ENCODE results near the gene IQSEC2. TPM values are rescaled to one million over a fixed set of nuclear protein-coding genes. Genes with fewer than 3 reads are reported as not detected.

IQSEC2 gene
- total and polyA plus RNA-seq, 2 experiments from 2014 or later: 14.3 to 37.0 TPM

GRCh38 chrX:53257166-53257565 lies 24.2 kb downstream of the IQSEC2 start:
- no peak for TF ChIP-seq CTCF (IDR thresholded peaks at IDR 0.05; ENCODE audit: low read depth, low read length)
- no peak for DNase-seq (ENCODE audit: low read depth in 1 of 2, low spot score in 1 of 2)
- Histone ChIP-seq H3K4me3 (no peak overlapping the region), H3K27me3 (no peaks in the 10 kb centered on the region), H3K4me1 (ENCODE audit: low read depth) (no peaks in the 10 kb centered on the region), H3K27ac (no peak overlapping the region), H3K9me3 (ENCODE audit: low read depth) (no peaks in the 10 kb centered on the region), H3K36me3 (no peaks in the 10 kb centered on the region)

GRCh38 chrX:53256446-53257041 lies 24.8 kb downstream of the IQSEC2 start:
- Histone ChIP-seq H3K27me3 (no peaks in the 10 kb centered on the region), H3K36me3 (no peaks in the 10 kb centered on the region), H3K4me1 (ENCODE audit: low read depth) (no peaks in the 10 kb centered on the region)

GRCh38 chrX:53255738-53256191 lies 25.6 kb downstream of the IQSEC2 start:
- no peaks in the 10 kb centered on the region for H3K36me3 ChIP-seq
- no peak for TF ChIP-seq CTCF (IDR thresholded peaks at IDR 0.05; ENCODE audit: low read depth, low read length)
- no peak overlapping the region for H3K27ac ChIP-seq
- no peaks in the 10 kb centered on the region for H3K27me3 ChIP-seq
- no peaks in the 10 kb centered on the region for H3K9me3 ChIP-seq (ENCODE audit: low read depth)
- no peak overlapping the region for H3K4me3 ChIP-seq
- no peak for DNase-seq (ENCODE audit: low read depth in 1 of 2, low spot score in 1 of 2)
- no peaks in the 10 kb centered on the region for H3K4me1 ChIP-seq (ENCODE audit: low read depth)

More at GRCh38 chrX:53256446-53257041, 24.8 kb downstream of the IQSEC2 start:
- no peak for TF ChIP-seq CTCF (IDR thresholded peaks at IDR 0.05; ENCODE audit: low read depth, low read length)
- Histone ChIP-seq H3K4me3 (no peak overlapping the region), H3K27ac (no peak overlapping the region), H3K9me3 (ENCODE audit: low read depth) (no peaks in the 10 kb centered on the region)
- no peak for DNase-seq (ENCODE audit: low read depth in 1 of 2, low spot score in 1 of 2)

- H3K27ac ChIP-seq: no peak overlapping the region
- no peaks in the 10 kb centered on the region for H3K4me1 ChIP-seq (ENCODE audit: low read depth)
- no peaks in the 10 kb centered on the region for H3K27me3 ChIP-seq
- no peaks in the 10 kb centered on the region for H3K9me3 ChIP-seq (ENCODE audit: low read depth)
- H3K4me3 ChIP-seq: no peak overlapping the region
- TF ChIP-seq CTCF (IDR thresholded peaks at IDR 0.05; ENCODE audit: low read depth, low read length): no peak
- DNase-seq (ENCODE audit: low read depth in 1 of 2, low spot score in 1 of 2): no peak
- no peaks in the 10 kb centered on the region for H3K36me3 ChIP-seq
Observed at GRCh38 chrX:53254570-53255461, 26.6 kb downstream of the IQSEC2 start.

- H3K9me3 ChIP-seq (ENCODE audit: low read depth): no peaks in the 10 kb centered on the region
- no peaks in the 10 kb centered on the region for H3K27me3 ChIP-seq
- no peak overlapping the region for H3K27ac ChIP-seq
- TF ChIP-seq CTCF (IDR thresholded peaks at IDR 0.05; ENCODE audit: low read depth, low read length): no peak
- no peaks in the 10 kb centered on the region for H3K4me1 ChIP-seq (ENCODE audit: low read depth)
- DNase-seq (ENCODE audit: low read depth in 1 of 2, low spot score in 1 of 2): no peak
- no peak overlapping the region for H3K4me3 ChIP-seq
- no peaks in the 10 kb centered on the region for H3K36me3 ChIP-seq
Observed at GRCh38 chrX:53253293-53254020, 27.9 kb downstream of the IQSEC2 start.
